ENCODE measurements around the gene TRMT61A. TPM values are rescaled to one million over a fixed set of nuclear protein-coding genes. Genes with fewer than 3 reads are reported as not detected.

The TRMT61A gene
- total RNA-seq, 1 experiment from 2014 or later: 14.9 TPM

- Histone ChIP-seq H2AFZ (ENCODE audit: low read depth, low read length, poor library complexity, severe bottlenecking) (no peak overlapping the region), H4K20me1 (ENCODE audit: insufficient read depth) (no peaks in the 10 kb centered on the region; the same call in 1 of the 2 replicates), H3K9me2 (ENCODE audit: insufficient read depth) (no peaks in the 10 kb centered on the region), H3K27me3 (ENCODE audit: insufficient read depth, low read length) (no peaks in the 10 kb centered on the region), H3K9ac (ENCODE audit: low read length) (no peak overlapping the region; the same call in 1 of the 2 replicates), H3K36me3 (ENCODE audit: control insufficient read depth in 1 of 2, insufficient read depth in 2 of 2, low read length in 2 of 2) (peaks cover 0 to 1% of the 10 kb centered on the region in 2 experiments; a peak in 1 of 4 replicates), H3K9me3 (ENCODE audit: control insufficient read depth in 1 of 2, insufficient read depth in 1 of 2, low read depth in 1 of 2, low read length in 2 of 2) (no peaks in the 10 kb centered on the region), H3K4me2 (ENCODE audit: low read length) (peak overlapping the region; percentile 48), H3K27ac (ENCODE audit: low read depth, low read length) (peak overlapping the region; percentile 10; the same call in 1 of the 2 replicates), H3K4me3 (replicated peaks in 1 of 2; ENCODE audit: low read depth in 1 of 2, low read length in 2 of 2) (no peak overlapping the region), H3K4me1 (ENCODE audit: control insufficient read depth in 1 of 2, insufficient read depth in 2 of 2, low read length in 2 of 2) (peaks cover 16 to 26% of the 10 kb centered on the region in 2 experiments), H3K79me2 (ENCODE audit: insufficient read depth, low read length) (peaks cover 15% of the 10 kb centered on the region)
- no peak for ATAC-seq
- TF ChIP-seq CBX3 (IDR thresholded peaks at IDR 0.05; ENCODE audit: low read depth) (no peak), TCF7L2 (IDR thresholded peaks at IDR 0.05; ENCODE audit: borderline replicate concordance, extremely low read depth, insufficient read depth, insufficient read length) (no peak), YY1 (IDR thresholded peaks at IDR 0.05; ENCODE audit: extremely low read depth, insufficient replicate concordance, low read depth, low read length) (no peak), EZH2 (IDR thresholded peaks at IDR 0.05) (no peak), ELF1 (IDR thresholded peaks at IDR 0.05; ENCODE audit: borderline replicate concordance, low read depth) (no peak), POLR2A (IDR thresholded peaks at IDR 0.05; ENCODE audit: borderline replicate concordance, extremely low read depth, insufficient read depth, insufficient read length) (no peak), CTCF (IDR thresholded peaks at IDR 0.05 in 2 of 3, conservative IDR thresholded peaks at IDR 0.05 in 1 of 3; ENCODE audit: borderline replicate concordance in 1 of 3, insufficient read depth in 1 of 3, low read depth in 2 of 3, low read length in 2 of 3) (no peak), SP1 (IDR thresholded peaks at IDR 0.05; ENCODE audit: low read depth) (no peak), CEBPB (IDR thresholded peaks at IDR 0.05; ENCODE audit: low read depth) (no peak), RAD21 (IDR thresholded peaks at IDR 0.05; ENCODE audit: low read depth) (no peak), ZFX (IDR thresholded peaks at IDR 0.05) (no peak), FOSL1 (IDR thresholded peaks at IDR 0.05; ENCODE audit: low read depth) (no peak), SIN3A (IDR thresholded peaks at IDR 0.05; ENCODE audit: low read depth) (no peak), EZH2phosphoT487 (IDR thresholded peaks at IDR 0.05; ENCODE audit: borderline replicate concordance) (no peak), POLR2AphosphoS5 (IDR thresholded peaks at IDR 0.05; ENCODE audit: low read depth, low read length) (no peak), EGR1 (IDR thresholded peaks at IDR 0.05; ENCODE audit: low read depth) (no peak), MAX (IDR thresholded peaks at IDR 0.05) (no peak), ATF3 (IDR thresholded peaks at IDR 0.05) (no peak), ZBTB33 (IDR thresholded peaks at IDR 0.05; ENCODE audit: extremely low read depth, insufficient replicate concordance, low read length) (no peak)
- no TSS peak for BruUV-seq (replicated peaks)
- RAD21 ChIA-PET (ENCODE audit: low non-redundant PET in 1 of 2, low total read pairs in 2 of 2, uncharacterized antibody in 2 of 2, unreplicated experiment in 2 of 2): interaction anchor here in 1 of 2 experiments (0.6 kb wide), 1 partner anchor 20 kb away, joined by 3 read pairs; no protein-coding TSS in a partner anchor
- intact Hi-C loops (cut with micrococcal nuclease): no loop called here
- no peak for DNase-seq (ENCODE audit: low read depth, low spot score)
- CTCF ChIA-PET: interaction anchor here (1.0 to 2.3 kb wide), 3 partner anchors 13 to 34 kb away, joined by 3 to 7 read pairs (median 4); no protein-coding TSS in a partner anchor
- POLR2A ChIA-PET: interaction anchor here (1.0 to 1.2 kb wide), 3 partner anchors 13 to 34 kb away, joined by 4 to 5 read pairs (median 5); partner anchors contain the start of gene TRMT61A
These were observed 23.8 kb downstream of the TRMT61A start for GRCh38 chr14:103552846-103553210.
